Measurements from ENCODE around the gene INO80. TPM values are rescaled to one million over a fixed set of nuclear protein-coding genes. Genes with fewer than 3 reads are reported as not detected.

The INO80 gene
- total RNA-seq, 6 donors from 2014 or later, result 22.8 to 92.2 (median 43.9) TPM

- Histone ChIP-seq H3K9me3 (no peaks in the 10 kb centered on the region), H3K27ac (peak overlapping the region; percentile 64 to 81 (median 76)), H3K4me3 (no peak overlapping the region), H3K4me1 (peaks cover 0 to 11% (median 8%) of the 10 kb centered on the region in 4 donors), H3K36me3 (no peaks in the 10 kb centered on the region), H3K27me3 (no peaks in the 10 kb centered on the region)
- no peak for TF ChIP-seq POLR2A (IDR thresholded peaks at IDR 0.05)
- TF ChIP-seq POLR2AphosphoS5 (IDR thresholded peaks at IDR 0.05), result peak in 1 of 2 donors; percentile 11
- peak in 3 of 4 donors; percentile 61 to 92 (median 87) for TF ChIP-seq EP300 (IDR thresholded peaks at IDR 0.05)
- no peak for TF ChIP-seq CTCF (IDR thresholded peaks at IDR 0.05)
- no peak for ATAC-seq (ENCODE audit: low FRiP score in 2 of 2)
- 55 to 72% methylated on average over 15 of the region's 15 CpGs for WGBS, 2 donors
- peak in 1 of 2 donors; percentile 37 for DNase-seq
These were observed 44.7 kb upstream of the INO80 start for GRCh38 chr15:41160639-41161315.

GRCh38 chr15:41154412-41154811, 38.3 kb upstream of the INO80 start:
- Histone ChIP-seq H3K27me3 (no peaks in the 10 kb centered on the region), H3K36me3 (no peaks in the 10 kb centered on the region), H3K4me3 (no peak overlapping the region), H3K4me1 (no peaks in the 10 kb centered on the region), H3K27ac (no peak overlapping the region), H3K9me3 (no peaks in the 10 kb centered on the region)
- DNase-seq (no peak), ATAC-seq (ENCODE audit: low FRiP score in 2 of 2) (no peak)
- no peak for TF ChIP-seq POLR2AphosphoS5 (IDR thresholded peaks at IDR 0.05)
- TF ChIP-seq CTCF (IDR thresholded peaks at IDR 0.05), result no peak
- no peak for TF ChIP-seq POLR2A (IDR thresholded peaks at IDR 0.05)
- TF ChIP-seq EP300 (IDR thresholded peaks at IDR 0.05), result no peak
- 47 to 55% methylated on average over 2 of the region's 2 CpGs for WGBS, 2 donors

GRCh38 chr15:41153733-41154132, 37.7 kb upstream of the INO80 start:
- DNase-seq, result no peak
- H3K9me3 ChIP-seq, result no peaks in the 10 kb centered on the region
- H3K4me1 ChIP-seq, result no peaks in the 10 kb centered on the region
- peak in 1 of 2 donors; percentile 40 for ATAC-seq (ENCODE audit: low FRiP score in 2 of 2)
- no peak overlapping the region for H3K4me3 ChIP-seq
- H3K27me3 ChIP-seq, result no peaks in the 10 kb centered on the region
- H3K36me3 ChIP-seq, result no peaks in the 10 kb centered on the region
- 95 to 98% methylated on average over 4 to 5 of the region's 5 CpGs for WGBS, 2 donors
- no peak overlapping the region for H3K27ac ChIP-seq
- TF ChIP-seq POLR2AphosphoS5 (IDR thresholded peaks at IDR 0.05) (no peak), EP300 (IDR thresholded peaks at IDR 0.05) (no peak), POLR2A (IDR thresholded peaks at IDR 0.05) (no peak), CTCF (IDR thresholded peaks at IDR 0.05) (no peak)

- Histone ChIP-seq H3K4me3 (no peak overlapping the region), H3K4me1 (no peaks in the 10 kb centered on the region), H3K27me3 (no peaks in the 10 kb centered on the region), H3K36me3 (no peaks in the 10 kb centered on the region), H3K9me3 (no peaks in the 10 kb centered on the region), H3K27ac (no peak overlapping the region)
- DNase-seq (peak in 1 of 2 donors; percentile 75), ATAC-seq (ENCODE audit: low FRiP score in 2 of 2) (no peak)
- 96 to 98% methylated on average over 18 to 36 of the region's 37 CpGs for WGBS, 2 donors
- TF ChIP-seq EP300 (IDR thresholded peaks at IDR 0.05) (no peak), POLR2AphosphoS5 (IDR thresholded peaks at IDR 0.05) (no peak), POLR2A (IDR thresholded peaks at IDR 0.05) (no peak)
These were observed 35.4 kb upstream of the INO80 start for GRCh38 chr15:41151451-41152005.

GRCh38 chr15:41150279-41150678, 34.2 kb upstream of the INO80 start:
- Histone ChIP-seq H3K36me3 (no peaks in the 10 kb centered on the region), H3K27ac (no peak overlapping the region), H3K4me1 (no peaks in the 10 kb centered on the region), H3K9me3 (no peaks in the 10 kb centered on the region), H3K4me3 (no peak overlapping the region), H3K27me3 (no peaks in the 10 kb centered on the region)
- no peak for ATAC-seq (ENCODE audit: low FRiP score in 2 of 2)
- WGBS, 2 donors, result 76 to 82% methylated on average over 4 of the region's 4 CpGs
- TF ChIP-seq POLR2A (IDR thresholded peaks at IDR 0.05) (no peak), POLR2AphosphoS5 (IDR thresholded peaks at IDR 0.05) (no peak)
- no peak for DNase-seq

Data from upper lobe of left lung (tissue), 6 donors.